Measurements from ENCODE around the gene FLVCR2. TPM values are rescaled to one million over a fixed set of nuclear protein-coding genes. Genes with fewer than 3 reads are reported as not detected.

Gene FLVCR2
- total RNA-seq, 1 experiment from 2014 or later: 3.2 TPM

DNA sequence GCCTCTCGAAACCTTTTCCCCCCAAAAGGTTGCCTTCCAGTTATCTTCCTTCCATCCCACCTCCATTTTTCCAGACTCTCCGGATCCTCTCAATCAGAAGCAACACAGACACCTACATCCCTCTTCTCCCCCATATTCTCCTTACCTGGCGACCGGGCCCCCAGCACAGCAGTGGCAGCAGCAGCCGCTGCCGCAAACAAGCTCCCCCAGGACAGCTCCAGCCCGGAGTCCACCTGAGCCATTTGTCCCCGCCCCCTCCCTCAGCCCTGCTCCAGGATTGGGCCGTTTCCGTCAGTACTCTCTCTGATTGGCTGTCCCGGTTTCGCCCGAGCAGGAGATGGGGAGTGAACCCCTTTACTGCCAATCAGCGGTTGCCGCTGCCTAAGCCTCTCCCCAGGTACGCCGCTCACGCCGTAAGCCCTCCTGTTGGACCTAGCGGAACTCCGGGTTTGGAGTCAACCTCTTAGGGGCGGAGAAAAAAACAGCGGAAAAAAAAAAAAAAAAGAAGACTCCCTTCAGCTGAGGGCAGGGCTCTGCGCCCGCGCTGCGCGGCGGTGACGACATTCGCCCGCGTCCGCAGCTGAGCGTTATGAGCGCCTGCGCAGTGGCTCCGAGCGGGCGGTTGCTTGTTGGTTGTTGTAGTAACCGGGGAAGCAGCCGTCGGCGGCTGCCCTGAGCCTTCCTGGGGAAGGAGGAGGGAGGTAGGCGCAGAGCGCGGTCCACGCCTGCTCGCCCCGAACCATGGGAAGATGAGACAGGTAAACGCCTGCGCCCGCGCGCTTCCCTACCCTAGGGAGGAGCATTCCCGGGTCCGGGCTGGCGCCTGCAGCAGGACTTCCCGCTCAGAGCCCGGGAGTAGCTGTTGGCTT, 82.4 kb downstream of the FLVCR2 start, which contains the start of the genes ERG28 and TTLL5:
TSS of gene ERG28 (minus strand) at position 247 of the 869 bp plus-strand sequence. CDS start 3,374 bp downstream, outside the sequence.
TSS of gene TTLL5 (plus strand) at position 617 of the 869 bp plus-strand sequence. CDS start 1,904 bp downstream, outside the sequence.
- TF ChIP-seq, protein P1, sequence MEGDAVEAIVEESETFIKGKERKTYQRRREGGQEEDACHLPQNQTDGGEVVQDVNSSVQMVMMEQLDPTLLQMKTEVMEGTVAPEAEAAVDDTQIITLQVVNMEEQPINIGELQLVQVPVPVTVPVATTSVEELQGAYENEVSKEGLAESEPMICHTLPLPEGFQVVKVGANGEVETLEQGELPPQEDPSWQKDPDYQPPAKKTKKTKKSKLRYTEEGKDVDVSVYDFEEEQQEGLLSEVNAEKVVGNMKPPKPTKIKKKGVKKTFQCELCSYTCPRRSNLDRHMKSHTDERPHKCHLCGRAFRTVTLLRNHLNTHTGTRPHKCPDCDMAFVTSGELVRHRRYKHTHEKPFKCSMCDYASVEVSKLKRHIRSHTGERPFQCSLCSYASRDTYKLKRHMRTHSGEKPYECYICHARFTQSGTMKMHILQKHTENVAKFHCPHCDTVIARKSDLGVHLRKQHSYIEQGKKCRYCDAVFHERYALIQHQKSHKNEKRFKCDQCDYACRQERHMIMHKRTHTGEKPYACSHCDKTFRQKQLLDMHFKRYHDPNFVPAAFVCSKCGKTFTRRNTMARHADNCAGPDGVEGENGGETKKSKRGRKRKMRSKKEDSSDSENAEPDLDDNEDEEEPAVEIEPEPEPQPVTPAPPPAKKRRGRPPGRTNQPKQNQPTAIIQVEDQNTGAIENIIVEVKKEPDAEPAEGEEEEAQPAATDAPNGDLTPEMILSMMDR (IDR thresholded peaks at IDR 0.05; ENCODE audit: unreplicated experiment): no peak
- Mint-ChIP-seq H3K9me3 (ENCODE audit: unreplicated experiment) (no peaks in the 10 kb centered on the region), H3K4me3 (ENCODE audit: unreplicated experiment) (peak within 1 kb of the TSS; percentile 98), H3K36me3 (ENCODE audit: insufficient read depth, unreplicated experiment) (peaks cover 16% of the 10 kb centered on the region), H3K27me3 (ENCODE audit: insufficient read depth, unreplicated experiment) (no peaks in the 10 kb centered on the region), H3K4me1 (ENCODE audit: insufficient read depth, unreplicated experiment) (peaks cover 17% of the 10 kb centered on the region), H3K27ac (ENCODE audit: low read depth, unreplicated experiment) (peak within 1 kb of the TSS; percentile 97)
- intact Hi-C loops (cut with micrococcal nuclease): loop anchor here (5.0 kb wide), 1 partner anchor 321 kb away; the partner anchor contains the start of gene TGFB3
- POLR2A ChIA-PET: interaction anchor here (0.6 to 18.0 kb wide), 25 partner anchors 10 to 1576 kb away, joined by 3 to 230 read pairs (median 4); partner anchors contain the start of genes FLVCR2, NEK9 and TGFB3
- peak; percentile 99 for DNase-seq (ENCODE audit: unreplicated experiment)
- BruUV-seq (replicated peaks): no TSS peak
- CTCF ChIA-PET: interaction anchor here (0.6 to 13.9 kb wide), 4 partner anchors 49 to 1654 kb away, joined by 3 to 470 read pairs (median 4); partner anchors contain the start of gene FLVCR2

DNA sequence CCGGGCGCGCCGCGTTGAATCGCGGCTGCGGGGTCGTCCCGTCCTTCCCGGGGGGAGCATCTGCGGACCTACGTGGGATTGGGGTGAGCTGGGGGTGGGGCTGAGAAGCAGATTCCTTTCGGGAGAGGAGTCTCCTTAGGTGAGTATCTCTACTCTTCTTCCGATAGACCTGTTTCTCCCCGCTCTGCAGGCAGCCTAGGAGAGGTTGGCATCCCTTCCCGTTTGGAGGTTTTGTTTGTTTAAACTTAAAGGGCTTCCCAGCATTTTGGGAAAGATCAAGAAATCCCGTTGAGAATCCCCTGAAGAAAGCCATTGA, 83.0 kb downstream of the FLVCR2 start:
- TF ChIP-seq, protein P1 (IDR thresholded peaks at IDR 0.05; ENCODE audit: unreplicated experiment): no peak
- Mint-ChIP-seq H3K27ac (ENCODE audit: low read depth, unreplicated experiment) (peak overlapping the region; percentile 97), H3K36me3 (ENCODE audit: insufficient read depth, unreplicated experiment) (peaks cover 16% of the 10 kb centered on the region), H3K9me3 (ENCODE audit: unreplicated experiment) (no peaks in the 10 kb centered on the region), H3K4me1 (ENCODE audit: insufficient read depth, unreplicated experiment) (peaks cover 17% of the 10 kb centered on the region), H3K4me3 (ENCODE audit: unreplicated experiment) (peak overlapping the region; percentile 98), H3K27me3 (ENCODE audit: insufficient read depth, unreplicated experiment) (no peaks in the 10 kb centered on the region)
- no peak for DNase-seq (ENCODE audit: unreplicated experiment)
- intact Hi-C loops (cut with micrococcal nuclease): loop anchor here (5.0 kb wide), 1 partner anchor 321 kb away; the partner anchor contains the start of gene TGFB3
- ChIA-PET CTCF (interaction anchor here (0.6 to 13.9 kb wide), 2 partner anchors 85 to 187 kb away, joined by 3 to 470 read pairs; partner anchors contain the start of gene FLVCR2), POLR2A (interaction anchor here (0.6 to 18.0 kb wide), 10 partner anchors 11 to 491 kb away, joined by 3 to 230 read pairs (median 5); partner anchors contain the start of gene FLVCR2)
- BruUV-seq (replicated peaks): TSS peak; percentile 49

DNA sequence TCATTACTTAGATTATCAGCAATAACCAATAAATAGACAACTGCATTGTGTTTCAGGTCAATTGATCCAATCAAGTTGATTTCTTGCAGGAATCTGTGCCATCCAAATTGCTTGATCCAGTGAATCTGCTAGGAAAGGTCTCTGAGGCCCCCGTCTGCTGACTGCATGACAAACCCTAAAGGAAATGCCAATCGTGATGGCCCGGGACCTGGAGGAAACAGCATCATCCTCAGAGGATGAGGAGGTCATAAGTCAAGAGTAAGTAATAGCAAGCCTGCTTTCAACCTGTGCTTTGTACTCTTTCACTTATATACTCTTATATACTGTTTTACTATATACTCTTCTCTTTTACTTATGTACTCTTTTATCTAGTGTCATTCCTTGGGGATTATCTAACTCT, 84.5 kb downstream of the FLVCR2 start:
- CTCF ChIA-PET: interaction anchor here (0.6 to 1.8 kb wide), 2 partner anchors 85 to 384 kb away, joined by 3 to 9 read pairs; no protein-coding TSS in a partner anchor
- peak overlapping the region; percentile 39 for H3K27ac Mint-ChIP-seq (ENCODE audit: low read depth, unreplicated experiment)

More for the DNA sequence above, 84.5 kb downstream of the FLVCR2 start:
- TF ChIP-seq, protein P1 (IDR thresholded peaks at IDR 0.05; ENCODE audit: unreplicated experiment): no peak
- BruUV-seq (replicated peaks): no TSS peak
- no peak for DNase-seq (ENCODE audit: unreplicated experiment)
- intact Hi-C loops (cut with micrococcal nuclease): loop anchor here (5.0 kb wide), 1 partner anchor 319 kb away; the partner anchor contains the start of gene TGFB3
- POLR2A ChIA-PET: interaction anchor here (0.6 to 2.3 kb wide), 4 partner anchors 9 to 324 kb away, joined by 3 to 5 read pairs (median 4); no protein-coding TSS in a partner anchor
- Mint-ChIP-seq H3K4me1 (ENCODE audit: insufficient read depth, unreplicated experiment) (peaks cover 17% of the 10 kb centered on the region), H3K9me3 (ENCODE audit: unreplicated experiment) (no peaks in the 10 kb centered on the region), H3K4me3 (ENCODE audit: unreplicated experiment) (no peak overlapping the region), H3K36me3 (ENCODE audit: insufficient read depth, unreplicated experiment) (peaks cover 11% of the 10 kb centered on the region), H3K27me3 (ENCODE audit: insufficient read depth, unreplicated experiment) (no peaks in the 10 kb centered on the region)

Measured in MCF 10A (cell line).